Muscle of back (tissue), 11 donors: ENCODE measurements around the gene PPP6R3. TPM values are rescaled to one million over a fixed set of nuclear protein-coding genes. Genes with fewer than 3 reads are reported as not detected.
A peak's percentile ranks its signal among the peaks of the same experiment; 100 is the strongest.
"Not testable (repeated sequence)": the region's sequence is repeated elsewhere in the genome, so short reads cannot be mapped to it uniquely, and the experiment has no call there.

Experiments
- DNase-seq, 3 donors: peaks; one replicate each; pipeline versions ENCODE4 v3.0.0 to v3.0.0-alpha.2; 2013
- polyA plus RNA-seq, 10 donors: library from polyadenylated mRNA; unstranded; fragments of 120-200 nt; gene quantifications; one replicate each; pipeline ENCODE4 v1.2.1, GENCODE V29; 2013; ENCODE audit not compliant: insufficient read length in 10 of 10

The PPP6R3 gene
- polyA plus RNA-seq, 10 donors: 42.0 to 75.3 (median 56.0) TPM

DNA sequence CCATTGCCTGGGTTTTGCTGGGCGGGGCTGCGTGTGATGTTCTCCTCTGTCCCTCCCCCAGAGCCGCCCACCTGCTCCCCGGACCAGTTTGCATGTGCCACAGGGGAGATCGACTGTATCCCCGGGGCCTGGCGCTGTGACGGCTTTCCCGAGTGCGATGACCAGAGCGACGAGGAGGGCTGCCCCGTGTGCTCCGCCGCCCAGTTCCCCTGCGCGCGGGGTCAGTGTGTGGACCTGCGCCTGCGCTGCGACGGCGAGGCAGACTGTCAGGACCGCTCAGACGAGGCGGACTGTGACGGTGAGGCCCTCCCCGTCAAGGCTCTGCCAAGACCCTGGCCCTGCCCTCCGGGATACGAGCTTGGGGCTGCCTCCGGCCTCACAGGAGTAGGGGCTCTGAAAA lies 27.0 kb upstream of the PPP6R3 start:
- no peak for DNase-seq

DNA sequence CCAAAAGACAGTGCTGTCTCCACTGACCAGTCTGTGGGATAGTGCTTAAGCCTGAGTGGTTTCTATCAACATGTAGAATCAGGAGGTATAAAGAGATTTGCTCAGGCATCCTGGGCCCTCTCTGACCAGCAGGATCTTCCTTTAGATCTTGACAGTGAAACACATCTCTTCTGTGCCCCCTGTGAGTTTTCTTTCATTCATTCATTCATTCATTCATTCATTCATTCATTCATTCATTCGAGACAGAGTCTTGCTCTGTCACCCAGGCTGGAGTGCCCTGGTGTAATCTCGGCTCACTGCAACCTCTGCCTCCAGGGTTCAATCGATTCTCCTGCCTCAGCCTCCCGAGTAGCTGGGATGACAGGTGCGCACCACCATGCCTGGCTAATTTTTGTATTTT lies 26.4 kb upstream of the PPP6R3 start:
- not testable (repeated sequence) for DNase-seq

GRCh38 chr11:68436162-68436888 lies 24.2 kb upstream of the PPP6R3 start:
- no peak for DNase-seq

DNA sequence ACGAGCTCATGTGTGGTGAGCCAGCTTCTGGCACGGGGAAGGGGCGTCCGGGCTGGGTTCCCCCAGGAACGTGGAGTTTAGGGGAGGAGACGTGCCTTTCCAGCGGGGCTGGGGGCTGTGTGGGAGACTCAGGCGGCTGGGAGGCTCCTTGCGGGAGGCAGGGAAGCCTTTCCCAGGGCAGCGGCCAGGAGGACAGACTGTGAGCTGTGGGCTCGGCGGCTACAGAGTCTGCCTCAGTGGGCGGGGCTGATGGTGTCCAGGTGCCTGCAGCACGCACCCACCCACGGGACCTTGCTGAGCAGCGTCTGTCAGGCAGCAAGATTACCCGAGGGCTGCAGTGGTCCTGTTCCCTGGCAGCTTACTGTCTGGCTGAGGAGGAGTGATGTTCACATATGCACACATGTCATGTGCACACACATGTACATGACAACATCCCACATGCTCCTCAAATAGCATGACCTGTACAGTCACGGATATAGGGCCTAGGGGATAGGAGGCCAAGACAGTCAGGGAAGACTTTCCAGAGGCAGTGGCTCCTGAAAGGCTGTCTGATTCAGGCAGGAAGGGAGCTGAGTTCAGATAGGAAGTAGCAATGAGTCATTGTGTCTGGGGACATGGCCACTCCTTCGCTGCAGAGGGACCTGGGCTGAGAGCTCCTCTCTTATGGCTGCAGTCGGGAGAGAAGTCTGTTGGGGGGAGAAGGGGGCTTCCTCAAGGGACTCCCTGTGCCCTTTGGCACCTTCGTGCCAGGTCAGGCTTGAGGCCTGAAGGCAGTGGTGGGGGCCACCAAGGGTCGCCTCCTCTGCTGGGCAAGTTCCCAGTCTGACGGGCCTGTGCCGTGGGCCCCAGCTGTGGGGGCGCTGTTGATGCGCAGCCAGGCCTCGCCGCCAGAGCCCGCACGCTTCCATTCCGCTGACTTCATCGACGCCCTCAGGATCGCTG lies 23.3 kb upstream of the PPP6R3 start:
- peak in 1 of 3 donors; percentile 79 for DNase-seq

DNA sequence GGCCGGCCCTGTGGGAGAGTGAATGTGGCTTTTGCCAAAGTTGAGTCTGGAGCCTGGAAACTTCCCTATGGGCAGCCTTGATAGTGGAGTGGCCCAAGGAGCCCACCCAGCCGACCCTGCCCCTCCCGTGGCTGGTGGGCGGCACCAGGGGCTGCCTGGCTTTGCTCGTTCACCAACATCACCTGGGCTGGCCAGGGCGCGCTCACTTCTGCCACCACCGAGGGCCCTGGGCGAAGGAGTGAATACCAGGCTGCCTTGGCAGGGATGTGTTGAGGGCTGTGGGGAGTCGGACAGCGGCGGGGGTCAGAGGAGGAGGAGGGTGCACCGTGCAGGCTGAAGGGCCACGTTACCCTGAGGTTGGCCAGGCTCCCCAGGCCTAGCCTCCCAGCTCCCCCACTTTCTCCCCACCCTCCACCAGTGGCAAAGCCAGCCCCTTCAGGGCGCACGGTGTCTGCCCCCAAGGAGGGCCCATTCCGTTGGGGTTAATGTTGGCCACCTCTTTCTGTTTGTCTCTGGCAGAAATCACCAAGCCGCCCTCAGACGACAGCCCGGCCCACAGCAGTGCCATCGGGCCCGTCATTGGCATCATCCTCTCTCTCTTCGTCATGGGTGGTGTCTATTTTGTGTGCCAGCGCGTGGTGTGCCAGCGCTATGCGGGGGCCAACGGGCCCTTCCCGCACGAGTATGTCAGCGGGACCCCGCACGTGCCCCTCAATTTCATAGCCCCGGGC lies 22.5 kb upstream of the PPP6R3 start:
- DNase-seq: no peak

- DNase-seq: no peak
These were observed 21.8 kb upstream of the PPP6R3 start for GRCh38 chr11:68438658-68439259.

DNA sequence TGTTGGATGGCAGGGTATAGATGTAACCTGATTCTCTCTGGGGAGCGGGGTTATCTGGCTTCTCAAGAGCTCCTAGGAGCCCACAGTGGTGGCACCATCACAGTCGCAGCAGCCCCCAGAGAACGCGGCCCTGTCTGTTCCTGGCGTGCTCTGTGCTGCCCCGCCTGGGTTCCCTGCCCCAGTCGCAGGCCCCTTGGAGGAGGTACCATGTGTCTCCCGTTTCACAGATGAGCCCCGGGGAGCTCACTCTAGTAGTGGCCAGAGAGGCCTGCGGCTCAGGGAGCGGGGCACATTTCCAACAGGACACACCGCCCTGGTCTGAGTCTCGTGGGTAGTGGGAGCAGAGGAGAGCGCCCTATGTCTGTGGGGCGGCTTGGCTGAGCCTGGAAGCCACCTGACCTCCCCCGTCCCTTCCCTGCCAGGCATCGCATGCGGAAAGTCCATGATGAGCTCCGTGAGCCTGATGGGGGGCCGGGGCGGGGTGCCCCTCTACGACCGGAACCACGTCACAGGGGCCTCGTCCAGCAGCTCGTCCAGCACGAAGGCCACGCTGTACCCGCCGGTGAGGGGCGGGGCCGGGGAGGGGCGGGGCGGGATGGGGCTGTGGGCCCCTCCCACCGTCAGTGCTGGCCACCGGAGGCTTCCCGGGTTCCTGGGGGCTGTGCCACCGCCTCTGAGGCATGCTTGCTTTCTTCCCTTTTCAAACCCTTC lies 21.0 kb upstream of the PPP6R3 start:
- DNase-seq: no peak

DNA sequence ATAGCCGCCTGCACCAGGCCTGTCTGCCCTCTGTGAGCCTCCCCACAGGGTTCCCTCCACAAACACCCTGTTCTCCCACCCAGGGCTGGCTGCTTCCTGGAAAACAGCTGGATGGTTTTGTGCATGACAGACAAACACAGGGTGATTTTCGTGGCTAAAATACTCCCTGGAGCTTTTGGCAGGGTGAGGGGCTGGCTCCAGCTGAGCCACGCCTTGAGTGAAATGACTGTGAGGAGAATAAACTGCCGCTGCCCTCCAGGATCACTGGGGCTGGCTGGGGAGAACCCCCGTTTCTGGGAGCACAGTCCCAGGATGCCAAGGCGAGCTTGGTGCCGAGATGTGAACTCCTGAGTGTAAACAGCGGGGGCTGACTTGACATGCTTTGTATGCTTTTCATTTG lies 20.3 kb upstream of the PPP6R3 start:
- DNase-seq: no peak

- no peak for DNase-seq
These were observed 18.9 kb upstream of the PPP6R3 start for GRCh38 chr11:68441466-68442230.

DNA sequence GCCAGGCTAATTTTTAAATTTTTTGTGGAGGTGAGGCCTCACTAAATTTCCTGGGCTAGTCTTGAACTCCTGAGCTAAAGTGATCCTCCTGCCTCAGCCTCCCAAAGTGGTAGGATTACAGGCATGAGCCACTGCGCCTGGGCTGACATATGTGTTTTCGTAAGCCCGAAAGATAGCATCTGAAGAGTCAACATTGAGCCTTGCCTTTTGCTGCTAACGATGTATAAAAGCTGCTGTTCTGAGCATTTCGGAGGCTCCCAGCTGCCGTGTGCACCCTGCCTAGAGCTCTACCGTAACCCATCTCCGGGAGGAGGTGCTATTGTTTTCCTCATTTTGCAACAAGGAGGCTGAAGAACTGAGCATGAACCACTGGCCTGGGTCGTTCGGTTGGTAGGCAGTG lies 18.1 kb upstream of the PPP6R3 start:
- no peak for DNase-seq

DNA sequence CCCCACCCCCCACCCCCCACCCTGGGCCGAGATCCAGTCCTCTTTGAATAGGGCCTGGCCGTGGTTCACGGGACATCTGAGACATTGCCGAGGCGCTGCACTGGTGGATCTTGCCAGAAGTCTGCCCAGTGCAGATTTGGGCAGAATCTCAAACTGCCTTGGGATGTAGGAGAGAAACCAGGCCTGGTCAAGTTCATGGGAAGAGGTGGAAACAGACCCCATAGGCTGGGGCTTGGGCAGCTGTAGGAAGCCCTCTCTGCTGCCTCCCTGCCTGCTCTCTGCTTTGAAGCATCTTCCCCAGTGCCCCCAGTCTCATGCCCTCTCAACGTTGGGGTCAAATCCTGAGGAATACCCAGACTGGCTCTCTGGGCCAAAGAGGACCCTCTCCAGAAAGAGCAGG lies 16.0 kb upstream of the PPP6R3 start:
- no peak for DNase-seq

DNA sequence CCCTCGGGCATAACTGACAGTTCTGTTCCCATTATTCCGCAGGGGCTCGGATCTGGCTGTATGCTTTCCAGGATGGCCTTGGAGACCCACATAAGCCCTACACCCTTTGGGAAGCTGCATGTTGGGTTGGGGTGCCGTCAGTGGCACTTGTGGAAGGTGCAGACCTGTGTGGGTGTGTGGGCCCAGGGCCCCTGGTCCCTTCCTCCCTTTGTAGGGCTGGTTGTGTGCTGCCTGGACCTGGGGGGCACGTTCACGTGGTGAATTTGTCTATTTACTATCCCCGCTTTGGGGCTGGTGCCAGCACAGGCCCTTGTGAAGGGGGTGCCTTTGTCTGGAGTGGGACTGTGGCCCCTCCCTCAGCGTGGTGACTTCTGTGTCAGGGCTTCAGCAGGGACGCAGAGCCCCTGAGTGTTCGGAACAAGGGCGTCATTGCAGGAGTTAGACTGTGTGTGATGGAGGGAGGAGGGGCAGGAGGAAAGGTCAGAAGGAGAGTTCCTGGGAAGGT lies 15.0 kb upstream of the PPP6R3 start:
- no peak for DNase-seq

GRCh38 chr11:68446046-68446725 lies 14.4 kb upstream of the PPP6R3 start:
- DNase-seq: no peak

- peak; percentile 49 to 83 (median 75) for DNase-seq
These were observed 13.3 kb upstream of the PPP6R3 start for GRCh38 chr11:68447015-68447801.

DNA sequence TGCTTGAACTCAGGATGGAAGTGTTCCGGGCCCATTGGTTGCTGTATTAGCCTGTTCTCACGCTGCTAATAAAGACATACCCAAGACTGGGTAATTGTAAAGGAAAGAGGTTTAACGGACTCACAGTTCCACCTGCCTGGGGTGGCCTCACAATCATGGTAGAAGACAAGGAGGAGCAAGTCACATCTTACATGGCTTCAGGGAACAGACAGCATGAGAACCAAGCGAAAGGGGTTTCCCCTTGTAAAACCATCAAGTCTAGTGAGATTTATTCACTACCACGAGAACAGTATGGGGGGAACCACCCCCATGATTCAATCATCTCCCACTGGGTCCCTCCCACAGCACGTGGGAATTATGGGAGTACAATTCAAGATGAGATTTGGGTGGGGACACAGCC lies 12.6 kb upstream of the PPP6R3 start:
- not testable (repeated sequence) for DNase-seq

DNA sequence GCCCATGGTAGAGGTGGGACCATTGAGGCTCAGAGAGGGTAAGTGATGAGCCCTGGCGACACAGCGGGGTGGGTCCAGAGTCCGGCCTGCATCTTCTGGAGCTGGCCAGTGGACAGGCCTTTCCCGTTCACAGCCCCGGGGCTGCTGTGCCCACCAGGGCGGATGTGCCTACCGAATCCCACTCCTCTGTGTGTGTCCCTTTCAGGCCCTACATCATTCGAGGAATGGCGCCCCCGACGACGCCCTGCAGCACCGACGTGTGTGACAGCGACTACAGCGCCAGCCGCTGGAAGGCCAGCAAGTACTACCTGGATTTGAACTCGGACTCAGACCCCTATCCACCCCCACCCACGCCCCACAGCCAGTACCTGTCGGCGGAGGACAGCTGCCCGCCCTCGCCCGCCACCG lies 11.9 kb upstream of the PPP6R3 start:
- no peak for DNase-seq

DNA sequence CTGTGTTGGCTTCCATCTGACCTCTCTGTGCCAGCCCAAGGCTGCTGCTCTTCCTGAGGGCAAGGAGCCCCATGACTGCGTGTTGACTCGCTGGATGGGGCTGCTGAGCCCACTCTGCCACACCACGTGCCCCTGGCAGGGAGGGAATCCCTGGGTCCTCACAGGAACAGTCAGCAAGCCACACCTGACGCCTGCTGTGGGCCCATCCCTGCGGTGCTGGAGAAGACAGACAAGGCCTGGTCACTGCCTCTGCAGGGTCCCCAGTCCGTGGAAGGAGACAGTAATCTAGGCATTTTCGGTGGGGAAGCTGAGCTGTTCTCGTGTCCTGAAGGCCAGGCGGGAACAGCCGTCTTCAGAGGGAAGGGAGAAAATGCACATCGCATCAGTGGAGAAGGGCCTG lies 10.6 kb upstream of the PPP6R3 start:
- no peak for DNase-seq

GRCh38 chr11:68450711-68451110 lies 9.8 kb upstream of the PPP6R3 start:
- no peak for DNase-seq

DNA sequence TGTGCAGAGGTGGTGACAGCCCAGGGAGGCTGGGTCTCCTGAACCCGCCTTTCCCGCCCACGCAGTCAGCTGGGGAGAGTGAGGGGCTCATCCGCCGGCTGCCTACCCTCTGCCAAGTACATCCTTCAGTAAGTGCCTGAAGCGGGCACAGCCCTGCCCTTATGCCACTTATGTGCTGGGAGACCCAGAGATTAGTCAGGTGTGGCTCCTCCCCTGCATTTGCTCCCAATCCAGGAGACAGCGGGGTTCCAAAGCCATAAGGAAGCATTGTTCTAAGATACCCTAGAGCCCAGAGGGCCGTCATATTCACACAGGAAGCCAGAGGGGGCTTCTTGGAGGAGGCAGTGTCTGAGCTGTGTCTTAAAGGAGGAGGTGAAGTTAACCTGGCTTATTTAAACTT lies 5.8 kb upstream of the PPP6R3 start:
- DNase-seq: no peak
